ENCODE measurements around the gene ASS1.

DNA sequence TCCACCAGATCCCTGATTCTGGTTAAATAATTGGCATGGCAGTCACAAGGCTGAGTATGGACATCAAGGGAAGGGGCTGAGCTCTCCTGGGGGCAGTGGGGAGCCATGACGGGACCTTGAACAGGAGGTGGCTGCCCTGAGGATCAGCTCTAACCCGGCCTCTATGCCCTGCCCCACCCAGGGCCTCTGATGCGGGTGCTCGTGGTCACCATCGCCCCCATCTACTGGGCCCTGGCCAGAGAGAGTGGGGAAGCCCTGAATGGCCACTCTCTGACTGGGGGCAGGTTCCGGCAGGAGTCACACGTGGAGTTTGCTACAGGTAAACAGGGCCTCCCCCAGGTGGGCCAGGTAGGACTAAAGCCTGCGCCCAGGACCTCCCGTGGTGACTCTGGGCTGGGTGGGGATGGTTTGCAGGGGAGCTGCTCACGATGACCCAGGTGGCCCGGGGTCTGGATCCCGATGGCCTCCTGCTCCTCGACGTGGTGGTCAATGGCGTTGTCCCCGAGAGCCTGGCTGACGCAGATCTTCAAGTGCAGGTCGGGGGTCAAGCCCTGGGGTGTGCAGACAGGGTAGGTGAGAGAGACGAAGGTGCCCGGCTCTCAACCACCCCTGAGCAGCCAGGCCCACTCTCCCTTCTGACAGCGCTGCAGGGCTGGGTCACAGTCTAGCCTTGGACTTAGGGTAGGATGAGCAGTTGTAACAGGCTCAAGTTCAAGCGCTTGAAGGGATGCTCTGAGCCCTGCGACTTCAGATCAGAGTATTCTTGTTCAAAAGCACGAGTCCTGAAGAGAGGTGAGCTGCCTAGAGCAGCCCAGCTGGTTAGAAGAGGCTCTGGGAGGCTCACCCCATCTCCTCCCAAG, 19.9 kb upstream of the ASS1 start:
- TF ChIP-seq, protein P1, sequence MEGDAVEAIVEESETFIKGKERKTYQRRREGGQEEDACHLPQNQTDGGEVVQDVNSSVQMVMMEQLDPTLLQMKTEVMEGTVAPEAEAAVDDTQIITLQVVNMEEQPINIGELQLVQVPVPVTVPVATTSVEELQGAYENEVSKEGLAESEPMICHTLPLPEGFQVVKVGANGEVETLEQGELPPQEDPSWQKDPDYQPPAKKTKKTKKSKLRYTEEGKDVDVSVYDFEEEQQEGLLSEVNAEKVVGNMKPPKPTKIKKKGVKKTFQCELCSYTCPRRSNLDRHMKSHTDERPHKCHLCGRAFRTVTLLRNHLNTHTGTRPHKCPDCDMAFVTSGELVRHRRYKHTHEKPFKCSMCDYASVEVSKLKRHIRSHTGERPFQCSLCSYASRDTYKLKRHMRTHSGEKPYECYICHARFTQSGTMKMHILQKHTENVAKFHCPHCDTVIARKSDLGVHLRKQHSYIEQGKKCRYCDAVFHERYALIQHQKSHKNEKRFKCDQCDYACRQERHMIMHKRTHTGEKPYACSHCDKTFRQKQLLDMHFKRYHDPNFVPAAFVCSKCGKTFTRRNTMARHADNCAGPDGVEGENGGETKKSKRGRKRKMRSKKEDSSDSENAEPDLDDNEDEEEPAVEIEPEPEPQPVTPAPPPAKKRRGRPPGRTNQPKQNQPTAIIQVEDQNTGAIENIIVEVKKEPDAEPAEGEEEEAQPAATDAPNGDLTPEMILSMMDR (IDR thresholded peaks at IDR 0.05), result no peak
- no peak for TF ChIP-seq POLR2A (IDR thresholded peaks at IDR 0.05)

All from Peyer's patch (tissue), 4 donors.